Epithelial cell of esophagus (primary cell): Measurements from ENCODE around the gene HCN4.
"Not testable (repeated sequence)": the region's sequence is repeated elsewhere in the genome, so short reads cannot be mapped to it uniquely, and the experiment has no call there.

Source experiments
- DNase-seq: peaks from one replicate; pipeline ENCODE4 v3.0.0; 2010; ENCODE audit warnings: low read depth
- H3K4me3 ChIP-seq: 2 replicates; pipeline ENCODE4 v1.5.1; 2011; ENCODE audit warnings: mild to moderate bottlenecking, low read length, control low read depth
- TF ChIP-seq, protein P1 (sequence below): IDR thresholded peaks from 2 replicates; pipeline ENCODE4 v1.5.1; 2011; ENCODE audit warnings: low read depth, mild to moderate bottlenecking, low read length, control low read depth, inconsistent platforms; ENCODE audit not compliant: insufficient read depth; ENCODE audit errors: missing control alignments

The HCN4 gene

DNA sequence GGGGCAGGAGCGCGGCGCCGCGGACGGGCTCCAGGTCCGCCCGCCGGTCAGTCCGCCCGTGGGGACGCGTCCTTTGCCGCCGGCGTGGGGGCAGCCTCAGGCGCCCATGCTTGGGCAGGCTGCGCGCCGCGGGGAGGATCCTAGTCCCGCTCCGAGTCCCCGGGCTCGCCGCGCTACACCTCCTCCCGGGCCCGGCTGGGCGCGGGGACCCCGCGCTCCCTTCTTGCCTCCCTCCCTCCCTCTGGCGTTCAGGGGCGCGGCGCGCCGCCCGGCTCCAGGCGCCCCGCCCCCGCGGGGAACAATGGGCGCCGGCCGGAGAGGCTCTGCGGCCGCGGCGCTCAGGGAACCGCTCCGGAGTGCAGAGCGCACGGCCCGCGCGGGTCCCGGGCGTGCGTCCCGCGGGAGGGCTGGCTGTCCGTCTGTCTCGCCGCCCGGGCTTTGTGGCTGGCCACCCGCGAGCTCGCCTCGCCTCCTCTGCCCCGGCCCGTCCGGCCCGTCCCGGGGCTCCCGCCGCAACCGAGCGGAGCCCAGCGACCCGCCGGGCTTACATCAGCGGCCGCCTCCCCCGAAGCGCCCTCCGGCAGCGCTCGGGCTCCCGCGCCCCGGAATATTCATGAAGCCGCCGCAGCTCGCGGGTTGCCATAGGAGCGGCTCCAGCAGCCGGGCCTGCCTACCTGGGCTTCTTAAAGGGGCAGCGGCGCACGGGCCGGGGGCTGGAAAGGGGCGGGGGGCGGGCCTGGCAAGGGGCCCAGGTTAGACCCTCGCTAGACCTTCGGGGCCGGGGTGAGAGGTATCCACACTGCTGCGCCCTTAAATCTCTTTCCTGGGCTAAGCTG lies at the start of gene HCN4:
Gene HCN4 (minus strand): TSS at position 658 of the 836 bp plus-strand sequence. CDS start 688 bp downstream, outside the sequence.
- H3K4me3 ChIP-seq = no peak within 1 kb of the TSS
- TF ChIP-seq, protein P1, sequence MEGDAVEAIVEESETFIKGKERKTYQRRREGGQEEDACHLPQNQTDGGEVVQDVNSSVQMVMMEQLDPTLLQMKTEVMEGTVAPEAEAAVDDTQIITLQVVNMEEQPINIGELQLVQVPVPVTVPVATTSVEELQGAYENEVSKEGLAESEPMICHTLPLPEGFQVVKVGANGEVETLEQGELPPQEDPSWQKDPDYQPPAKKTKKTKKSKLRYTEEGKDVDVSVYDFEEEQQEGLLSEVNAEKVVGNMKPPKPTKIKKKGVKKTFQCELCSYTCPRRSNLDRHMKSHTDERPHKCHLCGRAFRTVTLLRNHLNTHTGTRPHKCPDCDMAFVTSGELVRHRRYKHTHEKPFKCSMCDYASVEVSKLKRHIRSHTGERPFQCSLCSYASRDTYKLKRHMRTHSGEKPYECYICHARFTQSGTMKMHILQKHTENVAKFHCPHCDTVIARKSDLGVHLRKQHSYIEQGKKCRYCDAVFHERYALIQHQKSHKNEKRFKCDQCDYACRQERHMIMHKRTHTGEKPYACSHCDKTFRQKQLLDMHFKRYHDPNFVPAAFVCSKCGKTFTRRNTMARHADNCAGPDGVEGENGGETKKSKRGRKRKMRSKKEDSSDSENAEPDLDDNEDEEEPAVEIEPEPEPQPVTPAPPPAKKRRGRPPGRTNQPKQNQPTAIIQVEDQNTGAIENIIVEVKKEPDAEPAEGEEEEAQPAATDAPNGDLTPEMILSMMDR = no peak
- DNase-seq = peak; percentile 19

DNA sequence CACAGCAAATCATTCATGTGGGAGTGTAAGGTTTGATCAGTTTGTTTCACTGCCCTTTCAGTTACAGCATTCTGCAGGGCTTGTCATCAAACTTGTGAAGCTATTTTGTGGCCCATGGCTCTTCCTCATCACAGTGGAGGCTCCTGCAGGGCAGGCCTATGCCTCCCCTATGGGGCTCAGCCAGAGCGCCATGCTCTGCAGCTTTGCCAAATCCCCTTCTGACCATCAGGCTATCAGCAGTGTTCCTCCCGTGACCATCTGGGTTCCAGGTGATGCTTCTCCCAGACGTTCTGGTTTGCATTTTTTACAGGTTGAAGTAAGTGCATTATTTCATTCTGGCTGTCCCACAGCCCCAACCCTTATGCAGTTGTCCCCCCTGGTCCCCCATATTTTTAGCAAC lies 46.1 kb upstream of the HCN4 start:
- TF ChIP-seq, protein P1 = no peak
- no peak for DNase-seq
- no peak overlapping the region for H3K4me3 ChIP-seq

DNA sequence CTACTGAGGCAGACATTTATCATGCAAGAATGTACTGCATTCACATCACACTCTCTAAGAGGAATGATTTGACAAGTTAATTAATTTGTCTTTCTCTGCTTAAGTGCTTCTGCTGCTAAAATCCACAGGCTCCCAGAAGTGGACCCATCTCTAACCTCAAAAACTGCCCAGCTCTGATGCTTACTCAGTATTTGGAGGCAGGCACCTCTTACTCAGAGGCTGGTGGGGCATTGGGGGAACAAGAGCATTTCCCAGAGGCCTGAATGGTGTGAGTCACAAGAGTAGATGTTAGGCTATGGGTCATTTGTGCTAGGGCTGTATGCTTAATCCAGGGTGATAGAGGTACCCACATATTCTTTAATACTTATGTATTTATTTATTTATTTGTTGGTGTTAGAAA lies 34.4 kb upstream of the HCN4 start:
- no peak overlapping the region for H3K4me3 ChIP-seq
- TF ChIP-seq, protein P1 = no peak
- no peak for DNase-seq

DNA sequence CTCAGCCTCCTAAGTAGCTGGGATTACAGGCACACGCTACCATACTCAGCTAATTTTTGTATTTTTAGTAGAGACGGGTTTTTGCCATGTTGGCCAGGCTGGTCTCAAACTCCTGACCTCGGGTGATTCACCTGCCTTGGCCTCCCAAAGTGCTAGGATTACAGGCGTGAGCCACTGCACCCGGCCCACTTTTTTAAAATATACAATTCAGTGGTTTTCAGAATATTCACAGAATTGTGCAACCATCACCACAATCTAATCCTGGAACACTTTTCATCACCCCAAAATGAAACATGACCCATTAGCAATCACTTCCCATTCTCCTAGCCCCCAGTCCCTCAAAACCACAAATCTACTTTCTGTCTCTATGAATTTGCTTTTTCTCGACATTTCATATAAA lies 31.5 kb upstream of the HCN4 start:
- not testable (repeated sequence) for DNase-seq, H3K4me3 ChIP-seq

DNA sequence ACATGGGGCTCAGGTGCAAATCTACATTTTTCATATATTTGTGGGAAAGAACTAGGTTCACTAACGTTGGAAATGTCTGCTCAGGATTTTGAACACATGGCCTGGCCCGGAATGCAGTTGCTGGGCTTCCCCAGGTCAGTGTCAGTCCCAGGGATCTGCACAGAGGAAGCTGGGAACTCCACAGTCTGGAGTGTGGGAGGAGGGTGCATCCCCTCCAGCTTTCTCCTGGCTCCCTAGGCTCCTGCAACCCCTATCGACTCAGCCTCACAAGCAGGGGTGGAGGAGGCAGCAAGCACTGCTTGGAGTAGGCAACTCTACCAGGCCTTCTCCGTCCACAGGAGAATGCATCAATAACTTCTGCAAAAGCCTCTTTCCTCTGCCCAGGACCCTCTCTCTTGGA lies 30.1 kb upstream of the HCN4 start:
- no peak for DNase-seq
- H3K4me3 ChIP-seq = no peak overlapping the region
- TF ChIP-seq, protein P1 = no peak

DNA sequence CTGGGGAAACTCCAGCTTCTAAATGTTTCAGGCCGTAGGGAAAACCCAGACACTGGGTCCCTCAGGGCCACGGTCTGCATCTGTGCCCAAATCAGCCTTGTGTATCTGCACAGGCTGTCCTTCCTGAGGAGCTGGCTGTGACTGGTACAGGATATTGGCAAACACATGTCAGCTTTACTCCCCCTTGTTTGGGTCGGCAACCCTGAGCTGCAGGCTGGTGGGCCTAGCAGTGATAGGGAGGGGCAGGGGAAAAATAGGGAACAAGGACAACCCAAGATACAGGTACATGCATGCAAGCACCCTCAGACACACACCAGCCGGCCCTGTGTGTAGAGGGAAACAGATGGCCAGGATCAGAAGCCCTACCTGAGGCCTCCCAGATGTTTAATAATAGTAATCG lies 28.7 kb upstream of the HCN4 start:
- TF ChIP-seq, protein P1 = no peak
- DNase-seq = no peak
- no peak overlapping the region for H3K4me3 ChIP-seq

DNA sequence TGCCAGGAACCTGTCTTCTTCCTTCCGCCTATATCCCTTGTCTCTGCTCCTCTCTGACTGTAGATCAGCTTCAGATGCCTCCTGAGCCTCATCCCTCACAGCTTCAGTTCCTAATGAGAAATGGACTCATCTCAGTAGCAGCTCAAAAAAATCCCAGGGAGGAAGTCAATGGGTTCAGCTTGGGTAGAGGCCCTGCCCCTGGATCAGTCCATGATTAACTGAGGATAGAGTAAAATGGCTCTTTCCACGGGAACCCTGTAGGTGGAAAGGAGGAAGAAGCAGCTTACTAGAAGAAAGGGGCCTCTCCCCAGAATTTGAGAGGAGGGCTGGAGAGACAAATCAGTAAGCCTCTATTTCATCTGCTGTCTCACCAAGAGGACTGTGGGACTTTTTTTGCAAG lies 26.9 kb upstream of the HCN4 start:
- no peak overlapping the region for H3K4me3 ChIP-seq
- TF ChIP-seq, protein P1 = no peak
- no peak for DNase-seq
